Fibroblast of villous mesenchyme (primary cell): ENCODE results near the gene TRIM50. TPM values are rescaled to one million over a fixed set of nuclear protein-coding genes. Genes with fewer than 3 reads are reported as not detected.
"Not testable (repeated sequence)": the region's sequence is repeated elsewhere in the genome, so short reads cannot be mapped to it uniquely, and the experiment has no call there.

Source experiments
- DNase-seq: peaks from one replicate; pipeline ENCODE4 v3.0.0-alpha.2; 2010; ENCODE audit warnings: low read depth
- H3K4me3 ChIP-seq: 2 replicates; pipeline ENCODE4 v1.5.1; 2011; ENCODE audit warnings: low read depth, mild to moderate bottlenecking, low read length
- CTCF ChIP-seq: IDR thresholded peaks from 2 replicates; pipeline ENCODE4 v1.5.1; 2012; ENCODE audit warnings: low read depth, mild to moderate bottlenecking, low read length; ENCODE audit not compliant: insufficient read depth
- total RNA-seq: library from RNA; depleted of rRNA; stranded (reverse); fragments of >200 nt; gene quantifications from 2 replicates; pipeline ENCODE4 v1.2.3, GENCODE V29; 2012

TRIM50 gene
- total RNA-seq, 1 donor: not detected

DNA sequence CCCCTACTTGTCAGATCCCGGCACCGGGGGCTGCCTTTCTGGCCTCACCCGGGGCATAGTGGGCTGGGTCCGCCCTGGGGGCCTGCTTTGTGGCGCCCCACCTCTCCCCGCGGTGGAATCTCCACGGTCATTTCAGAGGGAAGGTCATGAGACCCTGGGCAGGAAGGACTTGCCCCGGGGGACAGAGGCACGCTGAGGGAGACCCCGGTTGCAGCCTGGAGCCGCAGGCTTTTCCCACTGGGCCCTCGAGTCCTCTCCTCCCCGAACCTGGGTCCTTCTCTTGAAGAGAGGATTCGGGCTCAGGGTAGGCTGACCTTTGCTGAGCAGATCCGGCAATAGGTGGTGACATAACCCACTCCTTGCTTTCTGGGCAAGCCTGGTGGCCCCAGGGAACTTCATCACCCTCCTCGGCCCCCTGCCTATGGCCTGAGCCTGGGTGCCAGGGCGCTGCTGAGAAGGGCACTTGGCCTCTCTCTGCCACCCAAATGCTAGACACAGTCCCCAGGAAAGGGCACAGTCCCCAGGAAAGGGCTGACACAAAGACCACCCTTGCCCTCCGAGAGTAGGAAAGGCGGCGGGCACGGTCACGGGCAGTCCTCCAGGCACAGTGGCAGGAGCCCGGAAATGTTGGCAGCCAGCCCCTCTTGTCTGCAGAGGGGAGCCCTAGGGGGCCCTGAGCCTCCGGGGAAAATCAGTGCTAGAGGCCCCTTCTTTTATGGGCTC, 36.3 kb upstream of the TRIM50 start:
- no peak for DNase-seq
- no peak overlapping the region for H3K4me3 ChIP-seq
- no peak for TF ChIP-seq CTCF

GRCh38 chr7:73363225-73364005, 35.5 kb upstream of the TRIM50 start:
- H3K4me3 ChIP-seq: no peak overlapping the region
- no peak for DNase-seq
- no peak for TF ChIP-seq CTCF

- DNase-seq, H3K4me3 ChIP-seq: not testable (repeated sequence)
Observed at GRCh38 chr7:73360590-73360989, 32.7 kb upstream of the TRIM50 start.

DNA sequence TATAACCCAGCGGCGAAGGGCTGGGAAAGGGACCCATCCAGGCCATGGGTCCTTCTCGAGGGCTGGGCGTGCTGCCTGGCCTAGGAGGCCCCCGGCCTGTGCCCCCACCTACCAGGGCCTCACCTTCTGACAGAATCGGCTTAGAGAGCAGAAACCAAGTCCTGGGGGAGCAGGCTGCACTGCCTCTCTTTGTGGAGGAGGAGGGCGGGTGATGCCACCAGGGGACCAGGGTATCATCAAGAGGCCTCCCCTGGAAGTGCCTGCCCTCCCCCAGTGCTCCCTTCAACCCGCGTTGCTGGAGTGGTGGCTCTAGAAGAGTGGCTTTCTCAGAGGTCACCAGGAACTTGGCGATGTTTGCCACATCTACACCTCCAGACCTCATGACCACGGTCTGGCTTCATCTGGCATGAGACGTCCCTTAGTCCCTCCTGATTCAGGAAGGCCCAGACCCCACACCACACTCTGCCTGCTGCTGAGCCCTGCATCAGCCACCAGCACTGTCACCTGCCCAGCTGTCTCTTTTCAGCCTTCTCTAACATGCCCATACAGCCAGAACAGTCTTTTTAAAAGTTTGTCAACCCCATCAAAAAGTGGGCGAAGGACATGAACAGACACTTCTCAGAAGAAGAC, 32.0 kb upstream of the TRIM50 start:
- H3K4me3 ChIP-seq: no peak overlapping the region
- no peak for DNase-seq
- TF ChIP-seq CTCF: no peak

DNA sequence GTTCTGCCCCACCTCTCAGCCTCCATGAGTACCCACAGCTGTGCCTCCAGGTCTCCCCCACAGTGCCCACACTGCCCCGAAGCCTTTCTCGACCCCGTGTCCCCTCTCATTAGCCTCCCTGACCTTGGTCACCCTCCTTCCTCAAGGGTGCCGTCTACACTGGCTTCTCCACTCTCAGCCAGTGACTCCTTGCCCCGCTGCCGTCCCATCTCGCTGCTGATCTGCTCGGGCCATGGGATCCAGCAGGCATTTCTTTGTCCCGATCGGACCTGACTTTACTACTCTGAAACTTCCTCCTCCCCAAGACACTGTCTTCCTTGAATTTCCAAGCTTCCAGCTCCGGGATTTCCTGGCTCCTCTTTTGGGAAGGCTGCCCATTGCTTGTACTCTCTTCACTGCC, 31.4 kb upstream of the TRIM50 start:
- no peak overlapping the region for H3K4me3 ChIP-seq
- no peak for DNase-seq
- TF ChIP-seq CTCF: no peak

DNA sequence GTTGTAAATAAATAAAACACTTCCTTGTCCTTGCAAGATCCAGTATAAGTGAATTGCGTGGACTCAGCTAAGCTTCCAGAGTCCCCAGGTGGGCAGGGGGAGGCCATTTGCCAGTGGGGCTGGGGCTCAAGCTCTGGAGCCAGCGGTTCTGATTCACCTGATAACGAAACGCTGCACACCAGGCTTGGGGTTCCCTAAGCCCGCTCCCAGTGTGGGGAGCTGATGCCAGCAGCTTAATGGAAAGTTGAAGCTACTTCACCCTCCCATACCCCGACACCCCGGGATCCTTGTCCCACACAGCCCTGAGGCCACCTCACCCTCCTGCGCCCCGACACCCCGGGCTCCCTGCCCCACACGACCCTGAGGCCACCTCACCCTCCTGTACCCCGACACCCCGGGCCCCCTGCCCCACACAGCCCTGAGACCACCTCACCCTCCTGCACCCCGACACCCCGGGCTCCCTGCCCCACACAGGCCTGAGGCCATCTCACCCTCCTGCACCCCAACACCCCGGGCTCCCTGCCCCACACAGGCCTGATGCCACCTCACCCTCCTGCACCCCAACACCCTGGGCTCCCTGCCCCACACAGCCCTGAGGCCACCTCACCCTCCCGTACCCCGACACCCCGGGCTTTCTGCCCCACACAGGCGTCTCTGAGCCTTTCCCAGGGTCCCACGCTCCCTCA, 30.9 kb upstream of the TRIM50 start:
- DNase-seq: no peak
- TF ChIP-seq CTCF: no peak
- H3K4me3 ChIP-seq: no peak overlapping the region

DNA sequence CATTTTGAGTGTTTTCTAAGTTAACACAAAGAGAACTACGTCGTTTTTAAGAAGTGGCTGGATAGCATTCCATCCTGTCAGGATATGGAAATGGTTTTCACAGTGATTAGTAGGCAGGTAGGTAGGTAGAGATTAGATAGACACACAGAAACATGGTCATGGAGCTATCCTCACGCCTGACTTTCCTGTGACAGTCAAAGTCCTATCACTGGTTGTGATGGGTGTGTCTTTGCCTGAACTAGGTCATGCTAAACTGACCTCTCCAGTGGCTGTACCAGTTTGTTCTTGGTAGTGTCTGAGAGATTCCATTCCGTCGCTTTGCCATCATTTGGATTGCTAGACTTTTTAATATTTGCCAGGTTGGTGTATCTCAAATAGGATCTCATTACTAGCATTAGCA, 28.3 kb upstream of the TRIM50 start:
- no peak for DNase-seq
- no peak overlapping the region for H3K4me3 ChIP-seq
- TF ChIP-seq CTCF: no peak
